OCI-M2 (cell line): ENCODE results near the gene ZNF385C.
"Not testable (repeated sequence)": the region's sequence is repeated elsewhere in the genome, so short reads cannot be mapped to it uniquely, and the experiment has no call there.

ENCODE experiments used
- DNase-seq: peaks from one replicate; lab custom pipeline; 2025; ENCODE audit not compliant: unreplicated experiment; lab: John Stamatoyannopoulos, UW

ZNF385C gene

GRCh38 chr17:42023524-42024349 is 74.5 kb downstream of the ZNF385C start:
- DNase-seq, result no peak

GRCh38 chr17:42020845-42021244 is 77.4 kb downstream of the ZNF385C start:
- not testable (repeated sequence) for DNase-seq

GRCh38 chr17:42019509-42020404 is 78.5 kb downstream of the ZNF385C start, which contains the start of gene NKIRAS2:
Gene NKIRAS2, plus strand, starts transcription at chr17:42020090. Its CDS starts 1,488 bp downstream, at chr17:42021578.
- DNase-seq, result no peak

- DNase-seq, result no peak
Observed at GRCh38 chr17:42018988-42019387, 79.3 kb downstream of the ZNF385C start.

- peak; percentile 56 for DNase-seq
Observed at GRCh38 chr17:42018339-42018738, 79.9 kb downstream of the ZNF385C start.

GRCh38 chr17:42017866-42018200 is 80.4 kb downstream of the ZNF385C start:
- DNase-seq, result no peak

- peak; percentile 51 for DNase-seq
Observed at GRCh38 chr17:42016941-42017865, 81.1 kb downstream of the ZNF385C start, which contains the start of gene DNAJC7. Gene DNAJC7, minus strand, starts transcription at chr17:42017439. Its CDS starts 23 bp downstream, at chr17:42017416.

- DNase-seq, result no peak
Observed at GRCh38 chr17:42016411-42016831, 81.9 kb downstream of the ZNF385C start.

- DNase-seq, result not testable (repeated sequence)
Observed at GRCh38 chr17:42013740-42014139, 84.5 kb downstream of the ZNF385C start.

- DNase-seq, result not testable (repeated sequence)
Observed at GRCh38 chr17:42012363-42012762, 85.9 kb downstream of the ZNF385C start.

GRCh38 chr17:42010898-42011516 is 87.3 kb downstream of the ZNF385C start:
- no peak for DNase-seq

GRCh38 chr17:42010266-42010680 is 88.0 kb downstream of the ZNF385C start:
- DNase-seq, result not testable (repeated sequence)

- DNase-seq, result no peak
Observed at GRCh38 chr17:42009170-42009569, 89.1 kb downstream of the ZNF385C start.

- DNase-seq, result no peak
Observed at GRCh38 chr17:42005166-42005565, 93.1 kb downstream of the ZNF385C start.

- no peak for DNase-seq
Observed at GRCh38 chr17:42002792-42003301, 95.4 kb downstream of the ZNF385C start.

GRCh38 chr17:42002175-42002791 is 96.0 kb downstream of the ZNF385C start:
- no peak for DNase-seq

GRCh38 chr17:42001729-42002128 is 96.5 kb downstream of the ZNF385C start:
- DNase-seq, result no peak

GRCh38 chr17:42000413-42001133 is 97.7 kb downstream of the ZNF385C start:
- no peak for DNase-seq

- DNase-seq, result no peak
Observed at GRCh38 chr17:41998497-41998896, 99.8 kb downstream of the ZNF385C start.
